NK-92 treated with Interleukin-12 subunit alpha and Interleukin-12 subunit beta, amount 100 ng/mL, for 24 hours (cell line): ENCODE results near the gene SYNGR2.

Experiments used
- DNase-seq: peaks from one replicate; lab custom pipeline; 2025; lab: John Stamatoyannopoulos, UW

Gene SYNGR2

GRCh38 chr17:78204387-78205123 lies 36.2 kb downstream of the SYNGR2 start:
- DNase-seq, result no peak

DNA sequence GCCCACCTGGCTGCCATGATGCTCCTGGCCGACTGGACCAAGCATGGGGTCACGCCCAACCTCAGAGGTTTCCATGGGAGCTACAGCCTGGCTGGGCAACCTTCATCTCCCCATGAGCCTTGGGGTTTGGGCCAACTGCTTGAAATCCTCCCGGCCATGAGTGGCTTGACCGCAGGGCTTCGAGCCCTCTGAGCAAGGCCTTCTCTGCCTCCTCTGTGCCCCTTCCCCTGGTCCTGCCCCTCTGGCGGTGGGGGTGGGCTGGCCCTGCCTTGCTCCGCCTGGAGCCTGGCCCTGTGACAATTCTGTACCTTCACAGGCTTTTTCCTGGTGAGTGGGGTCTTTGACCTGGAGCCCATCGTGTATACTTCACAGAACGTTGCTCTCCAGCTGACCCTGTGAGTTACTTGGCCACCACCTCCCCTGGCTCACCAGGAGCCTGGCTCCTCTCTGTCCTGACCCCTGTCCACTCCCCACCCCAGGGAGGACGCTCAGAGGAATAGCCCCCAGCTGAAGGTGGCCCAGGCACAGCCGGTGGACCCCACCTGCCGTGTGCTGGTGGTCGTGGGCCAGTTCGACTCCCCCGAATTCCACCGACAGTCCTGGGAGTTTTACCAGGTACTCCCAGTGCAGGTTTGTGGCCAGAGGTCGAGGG lies 36.9 kb downstream of the SYNGR2 start:
- DNase-seq, result no peak

DNA sequence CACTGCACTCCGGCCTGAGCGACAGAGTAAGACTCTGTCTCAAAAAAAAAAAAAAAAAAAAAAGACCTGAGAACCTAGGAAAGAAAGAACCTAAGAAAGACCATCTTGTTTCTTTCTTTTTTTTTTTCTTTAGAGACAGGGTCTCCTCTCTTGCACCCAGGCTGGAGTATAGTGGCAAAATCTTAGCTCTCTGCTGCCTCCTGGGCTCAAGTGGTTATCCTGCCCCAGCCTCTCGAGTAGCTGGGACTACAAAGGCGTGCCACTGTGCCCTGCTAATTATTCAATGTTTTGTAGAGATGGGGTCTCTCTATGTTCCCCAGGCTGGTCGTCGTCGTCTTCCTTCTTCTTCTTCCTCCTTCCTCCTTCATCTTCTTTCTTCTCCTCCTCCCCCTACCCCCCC lies 37.9 kb downstream of the SYNGR2 start:
- no peak for DNase-seq

- no peak for DNase-seq
Observed at GRCh38 chr17:78208486-78208885, 40.1 kb downstream of the SYNGR2 start.

GRCh38 chr17:78210111-78210510 lies 41.7 kb downstream of the SYNGR2 start:
- DNase-seq, result no peak

DNA sequence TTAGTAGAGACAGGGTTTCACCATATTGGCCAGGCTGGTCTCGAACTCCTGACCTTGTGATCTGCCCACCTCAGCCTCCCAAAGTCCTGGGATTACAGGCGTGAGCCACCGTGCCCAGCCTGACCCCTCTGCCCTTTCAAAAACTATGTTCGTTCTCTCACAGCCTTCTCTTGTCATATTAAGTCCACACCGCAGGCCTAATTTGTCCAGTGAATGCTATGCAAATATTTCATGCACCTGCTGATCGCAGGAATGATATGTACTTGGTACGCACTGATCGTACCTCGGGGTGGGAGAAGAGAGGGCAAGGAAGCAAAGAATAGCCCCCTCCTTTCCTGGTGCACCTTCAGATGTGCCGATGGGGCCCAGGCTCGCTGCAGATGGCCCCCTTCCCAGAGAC lies 42.7 kb downstream of the SYNGR2 start:
- no peak for DNase-seq

GRCh38 chr17:78214016-78214705 lies 45.8 kb downstream of the SYNGR2 start, which contains the start of gene BIRC5:
TSS of gene BIRC5 (plus strand) at chr17:78214253. CDS start at chr17:78214317, 64 bp downstream.
- DNase-seq, result peak; percentile 87

GRCh38 chr17:78214706-78215061 lies 46.3 kb downstream of the SYNGR2 start:
- DNase-seq, result no peak

DNA sequence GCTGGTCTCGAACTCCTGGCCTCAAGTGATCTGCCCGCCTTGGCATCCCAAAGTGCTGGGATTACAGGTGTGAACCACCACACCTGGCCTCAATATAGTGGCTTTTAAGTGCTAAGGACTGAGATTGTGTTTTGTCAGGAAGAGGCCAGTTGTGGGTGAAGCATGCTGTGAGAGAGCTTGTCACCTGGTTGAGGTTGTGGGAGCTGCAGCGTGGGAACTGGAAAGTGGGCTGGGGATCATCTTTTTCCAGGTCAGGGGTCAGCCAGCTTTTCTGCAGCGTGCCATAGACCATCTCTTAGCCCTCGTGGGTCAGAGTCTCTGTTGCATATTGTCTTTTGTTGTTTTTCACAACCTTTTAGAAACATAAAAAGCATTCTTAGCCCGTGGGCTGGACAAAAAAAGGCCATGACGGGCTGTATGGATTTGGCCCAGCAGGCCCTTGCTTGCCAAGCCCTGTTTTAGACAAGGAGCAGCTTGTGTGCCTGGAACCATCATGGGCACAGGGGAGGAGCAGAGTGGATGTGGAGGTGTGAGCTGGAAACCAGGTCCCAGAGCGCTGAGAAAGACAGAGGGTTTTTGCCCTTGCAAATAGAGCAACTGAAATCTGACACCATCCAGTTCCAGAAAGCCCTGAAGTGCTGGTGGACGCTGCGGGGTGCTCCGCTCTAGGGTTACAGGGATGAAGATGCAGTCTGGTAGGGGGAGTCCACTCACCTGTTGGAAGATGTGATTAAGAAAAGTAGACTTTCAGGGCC lies 51.2 kb downstream of the SYNGR2 start:
- DNase-seq, result no peak
